SK-N-SH (cell line): ENCODE results near the gene AKAP6.

ENCODE experiments used
- EP300 ChIP-seq, 2 experiments: IDR thresholded peaks; 2 replicates each; pipeline versions ENCODE4 v1.4.0 to v1.6.1; 2012; ENCODE audit warnings: borderline replicate concordance in 1 of 2, low read depth in 1 of 2, low read length in 1 of 2
- POLR2AphosphoS5 ChIP-seq: IDR thresholded peaks from 2 replicates; pipeline ENCODE4 v1.6.1; 2012; ENCODE audit warnings: low read depth, low read length
- RCOR1 ChIP-seq: fragments of 150-350 bp; IDR thresholded peaks from 2 replicates; pipeline ENCODE4 v1.6.1; 2017; ENCODE audit warnings: antibody characterized with exemption, low read length
- TF ChIP-seq, protein P1 (sequence below): fragments of 200-600 bp; sonication (generic); IDR thresholded peaks from 2 replicates; pipeline ENCODE4 v1.6.1; 2017; ENCODE audit warnings: antibody characterized with exemption, mild to moderate bottlenecking, moderate library complexity
- TF ChIP-seq, protein P2 (sequence below): fragments of 150-350 bp; IDR thresholded peaks from 2 replicates; pipeline ENCODE4 v1.6.1; 2016; ENCODE audit warnings: mild to moderate bottlenecking, low read depth, low read length
- TF ChIP-seq, protein P3 (sequence below): IDR thresholded peaks from 2 replicates; pipeline ENCODE4 v1.4.0; 2012; ENCODE audit warnings: low read depth, borderline replicate concordance
- TF ChIP-seq, protein P4 (sequence below): fragments of 150-350 bp; IDR thresholded peaks from 2 replicates; pipeline ENCODE4 v1.6.1; 2017; ENCODE audit warnings: antibody characterized with exemption, low read length, low read depth, borderline replicate concordance

DNA sequence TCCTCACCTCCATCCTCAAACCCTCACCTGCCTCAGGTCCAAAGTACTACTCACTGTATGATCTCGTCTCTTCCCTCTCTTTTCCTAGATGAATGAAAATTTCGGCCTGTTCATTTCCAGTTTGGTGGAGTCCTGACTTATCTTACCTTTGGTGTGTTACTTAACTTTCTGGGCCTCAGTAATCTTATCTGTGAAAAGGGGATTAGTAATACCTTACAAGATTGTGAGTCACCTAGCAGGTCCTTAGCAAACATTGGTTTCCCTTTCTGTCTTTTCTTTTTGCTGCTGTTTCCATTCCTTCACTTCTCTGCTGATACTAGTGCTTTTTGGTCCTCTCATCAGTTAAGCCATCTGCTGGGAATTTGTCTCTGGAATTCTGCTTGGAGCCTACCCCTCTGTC is 52.8 kb downstream of the AKAP6 start:
- TF ChIP-seq POLR2AphosphoS5 = no peak
- TF ChIP-seq RCOR1 = no peak
- no peak for TF ChIP-seq EP300 (IDR thresholded peaks at IDR 0.05; ENCODE audit: borderline replicate concordance in 1 of 2, low read depth in 1 of 2, low read length in 1 of 2)
- TF ChIP-seq, protein P1, sequence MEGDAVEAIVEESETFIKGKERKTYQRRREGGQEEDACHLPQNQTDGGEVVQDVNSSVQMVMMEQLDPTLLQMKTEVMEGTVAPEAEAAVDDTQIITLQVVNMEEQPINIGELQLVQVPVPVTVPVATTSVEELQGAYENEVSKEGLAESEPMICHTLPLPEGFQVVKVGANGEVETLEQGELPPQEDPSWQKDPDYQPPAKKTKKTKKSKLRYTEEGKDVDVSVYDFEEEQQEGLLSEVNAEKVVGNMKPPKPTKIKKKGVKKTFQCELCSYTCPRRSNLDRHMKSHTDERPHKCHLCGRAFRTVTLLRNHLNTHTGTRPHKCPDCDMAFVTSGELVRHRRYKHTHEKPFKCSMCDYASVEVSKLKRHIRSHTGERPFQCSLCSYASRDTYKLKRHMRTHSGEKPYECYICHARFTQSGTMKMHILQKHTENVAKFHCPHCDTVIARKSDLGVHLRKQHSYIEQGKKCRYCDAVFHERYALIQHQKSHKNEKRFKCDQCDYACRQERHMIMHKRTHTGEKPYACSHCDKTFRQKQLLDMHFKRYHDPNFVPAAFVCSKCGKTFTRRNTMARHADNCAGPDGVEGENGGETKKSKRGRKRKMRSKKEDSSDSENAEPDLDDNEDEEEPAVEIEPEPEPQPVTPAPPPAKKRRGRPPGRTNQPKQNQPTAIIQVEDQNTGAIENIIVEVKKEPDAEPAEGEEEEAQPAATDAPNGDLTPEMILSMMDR = no peak
- TF ChIP-seq, protein P2, sequence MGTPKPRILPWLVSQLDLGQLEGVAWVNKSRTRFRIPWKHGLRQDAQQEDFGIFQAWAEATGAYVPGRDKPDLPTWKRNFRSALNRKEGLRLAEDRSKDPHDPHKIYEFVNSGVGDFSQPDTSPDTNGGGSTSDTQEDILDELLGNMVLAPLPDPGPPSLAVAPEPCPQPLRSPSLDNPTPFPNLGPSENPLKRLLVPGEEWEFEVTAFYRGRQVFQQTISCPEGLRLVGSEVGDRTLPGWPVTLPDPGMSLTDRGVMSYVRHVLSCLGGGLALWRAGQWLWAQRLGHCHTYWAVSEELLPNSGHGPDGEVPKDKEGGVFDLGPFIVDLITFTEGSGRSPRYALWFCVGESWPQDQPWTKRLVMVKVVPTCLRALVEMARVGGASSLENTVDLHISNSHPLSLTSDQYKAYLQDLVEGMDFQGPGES = no peak
- TF ChIP-seq, protein P3, sequence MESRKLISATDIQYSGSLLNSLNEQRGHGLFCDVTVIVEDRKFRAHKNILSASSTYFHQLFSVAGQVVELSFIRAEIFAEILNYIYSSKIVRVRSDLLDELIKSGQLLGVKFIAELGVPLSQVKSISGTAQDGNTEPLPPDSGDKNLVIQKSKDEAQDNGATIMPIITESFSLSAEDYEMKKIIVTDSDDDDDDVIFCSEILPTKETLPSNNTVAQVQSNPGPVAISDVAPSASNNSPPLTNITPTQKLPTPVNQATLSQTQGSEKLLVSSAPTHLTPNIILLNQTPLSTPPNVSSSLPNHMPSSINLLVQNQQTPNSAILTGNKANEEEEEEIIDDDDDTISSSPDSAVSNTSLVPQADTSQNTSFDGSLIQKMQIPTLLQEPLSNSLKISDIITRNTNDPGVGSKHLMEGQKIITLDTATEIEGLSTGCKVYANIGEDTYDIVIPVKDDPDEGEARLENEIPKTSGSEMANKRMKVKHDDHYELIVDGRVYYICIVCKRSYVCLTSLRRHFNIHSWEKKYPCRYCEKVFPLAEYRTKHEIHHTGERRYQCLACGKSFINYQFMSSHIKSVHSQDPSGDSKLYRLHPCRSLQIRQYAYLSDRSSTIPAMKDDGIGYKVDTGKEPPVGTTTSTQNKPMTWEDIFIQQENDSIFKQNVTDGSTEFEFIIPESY = no peak
- TF ChIP-seq, protein P4, sequence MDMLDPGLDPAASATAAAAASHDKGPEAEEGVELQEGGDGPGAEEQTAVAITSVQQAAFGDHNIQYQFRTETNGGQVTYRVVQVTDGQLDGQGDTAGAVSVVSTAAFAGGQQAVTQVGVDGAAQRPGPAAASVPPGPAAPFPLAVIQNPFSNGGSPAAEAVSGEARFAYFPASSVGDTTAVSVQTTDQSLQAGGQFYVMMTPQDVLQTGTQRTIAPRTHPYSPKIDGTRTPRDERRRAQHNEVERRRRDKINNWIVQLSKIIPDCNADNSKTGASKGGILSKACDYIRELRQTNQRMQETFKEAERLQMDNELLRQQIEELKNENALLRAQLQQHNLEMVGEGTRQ = no peak
